NCI-H526 (cell line): ENCODE data around the gene SPATA6.
"Not testable (repeated sequence)": the region's sequence is repeated elsewhere in the genome, so short reads cannot be mapped to it uniquely, and the experiment has no call there.

ENCODE experiments used
- DNase-seq, 2 experiments: peaks; one replicate each; lab custom pipeline; 2025; lab: John Stamatoyannopoulos, UW

The SPATA6 gene

GRCh38 chr1:48356901-48357300 lies 115.1 kb downstream of the SPATA6 start:
- no peak for DNase-seq

- no peak for DNase-seq
These were observed 127.6 kb downstream of the SPATA6 start for GRCh38 chr1:48344373-48344772.

GRCh38 chr1:48341221-48341620 lies 130.8 kb downstream of the SPATA6 start:
- DNase-seq: no peak

- DNase-seq: no peak
These were observed 133.7 kb downstream of the SPATA6 start for GRCh38 chr1:48338257-48338656.

GRCh38 chr1:48333316-48333715 lies 138.7 kb downstream of the SPATA6 start:
- no peak for DNase-seq

- DNase-seq: no peak
These were observed 139.9 kb downstream of the SPATA6 start for GRCh38 chr1:48332115-48332514.

GRCh38 chr1:48329905-48330304 lies 142.1 kb downstream of the SPATA6 start:
- no peak for DNase-seq

GRCh38 chr1:48329486-48329885 lies 142.5 kb downstream of the SPATA6 start:
- no peak for DNase-seq

GRCh38 chr1:48311829-48312228 lies 160.2 kb downstream of the SPATA6 start:
- DNase-seq: not testable (repeated sequence)

GRCh38 chr1:48309564-48310082 lies 162.4 kb downstream of the SPATA6 start:
- DNase-seq: no peak

- no peak for DNase-seq
These were observed 169.4 kb downstream of the SPATA6 start for GRCh38 chr1:48302652-48303051.

- no peak for DNase-seq
These were observed 177.3 kb downstream of the SPATA6 start for GRCh38 chr1:48294656-48295055.

GRCh38 chr1:48294094-48294493 lies 177.9 kb downstream of the SPATA6 start:
- DNase-seq: not testable (repeated sequence)

GRCh38 chr1:48292706-48293105 lies 179.3 kb downstream of the SPATA6 start:
- DNase-seq: no peak

GRCh38 chr1:48291421-48291820 lies 180.6 kb downstream of the SPATA6 start:
- DNase-seq: no peak

- no peak for DNase-seq
These were observed 186.5 kb downstream of the SPATA6 start for GRCh38 chr1:48285525-48285924.

- peak in 1 of 2 experiments; percentile 41 for DNase-seq
These were observed 187.1 kb downstream of the SPATA6 start for GRCh38 chr1:48284696-48285420.

- DNase-seq: not testable (repeated sequence)
These were observed 189.7 kb downstream of the SPATA6 start for GRCh38 chr1:48282329-48282728.

GRCh38 chr1:48277437-48277836 lies 194.6 kb downstream of the SPATA6 start:
- DNase-seq: not testable (repeated sequence)

GRCh38 chr1:48266576-48266975 lies 205.4 kb downstream of the SPATA6 start:
- DNase-seq: no peak

- DNase-seq: no peak
These were observed 209.0 kb downstream of the SPATA6 start for GRCh38 chr1:48263041-48263440.

- DNase-seq: no peak
These were observed 210.1 kb downstream of the SPATA6 start for GRCh38 chr1:48261881-48262400.

- no peak for DNase-seq
These were observed 213.9 kb downstream of the SPATA6 start for GRCh38 chr1:48258106-48258505.

GRCh38 chr1:48254254-48254653 lies 217.8 kb downstream of the SPATA6 start:
- no peak for DNase-seq
